Tibial nerve (tissue), 3 donors: ENCODE measurements around the gene LDB3.

Experiments used
- CTCF ChIP-seq, 5 experiments: fragments of 200-600 bp in 3 of 5; fragments of 450-650 bp in 2 of 5; sonication (generic) in 3 of 5; IDR thresholded peaks; one replicate each; pipeline ENCODE4 v1.5.1; 2016 to 2019; ENCODE audit warnings: antibody characterized with exemption in 5 of 5, mild to moderate bottlenecking in 3 of 5, moderate library complexity in 2 of 5
- POLR2A ChIP-seq, 2 donors: fragments of 450-650 bp; IDR thresholded peaks; one replicate each; pipeline ENCODE4 v1.6.1; 2017; ENCODE audit warnings: antibody characterized with exemption in 2 of 2, mild to moderate bottlenecking in 2 of 2, moderate library complexity in 2 of 2

- TF ChIP-seq CTCF (IDR thresholded peaks at IDR 0.05) (no peak), POLR2A (IDR thresholded peaks at IDR 0.05) (no peak)
Measured at GRCh38 chr10:86630079-86630478, 38.2 kb upstream of the LDB3 start.
